WTC11 (cell line): ENCODE results near the gene MON2. TPM values are rescaled to one million over a fixed set of nuclear protein-coding genes. Genes with fewer than 3 reads are reported as not detected.

Experiments
- ATAC-seq: fragments of 200-7000 bp; cut with Tn5 transposase; 2 replicates; pipeline ENCODE4 v1.10.0; 2021; ENCODE audit warnings: mild to moderate bottlenecking, moderate library complexity
- CTCF ChIA-PET: fragments of 300-600 bp; sonication (Branson Sonifier 250); formaldehyde crosslinking; loops from one replicate; lab custom pipeline; 2021; ENCODE audit warnings: antibody characterized with exemption; lab: Charles Lee
- POLR2A ChIA-PET: fragments of 350-600 bp; sonication (Branson Sonifier 250); formaldehyde crosslinking; loops from one replicate; lab custom pipeline; 2021; ENCODE audit warnings: antibody characterized with exemption; lab: Charles Lee
- DNase-seq: peaks from one replicate; pipeline ENCODE4 v3.0.0; 2021; ENCODE audit warnings: low spot score
- H3K27ac Mint-ChIP-seq: 2 replicates; pipeline ENCODE4 v1.8.0; 2021; ENCODE audit warnings: mixed read lengths
- H3K27me3 Mint-ChIP-seq: 2 replicates; pipeline ENCODE4 v1.8.0; 2021; ENCODE audit warnings: low read depth, mild to moderate bottlenecking, moderate library complexity, mixed read lengths
- H3K36me3 Mint-ChIP-seq: 2 replicates; pipeline ENCODE4 v1.8.0; 2021; ENCODE audit warnings: mixed read lengths
- H3K4me1 Mint-ChIP-seq: 2 replicates; pipeline ENCODE4 v1.8.0; 2022; ENCODE audit warnings: mixed read lengths
- H3K4me3 Mint-ChIP-seq: 2 replicates; pipeline ENCODE4 v1.8.0; 2021; ENCODE audit warnings: mild to moderate bottlenecking, moderate library complexity, mixed read lengths
- H3K9me3 Mint-ChIP-seq: 2 replicates; pipeline ENCODE4 v1.8.0; 2021; ENCODE audit warnings: mixed read lengths
- CREM ChIP-seq: sonication (generic); formaldehyde crosslinking; IDR thresholded peaks from 2 replicates; pipeline ENCODE4 v1.8.1; 2022; ENCODE audit warnings: mild to moderate bottlenecking, missing genetic modification reagents, moderate library complexity
- ERG ChIP-seq: fragments of 250-450 bp; sonication (Bioruptor Pico); IDR thresholded peaks from 2 replicates; pipeline ENCODE4 v1.8.0; 2021; ENCODE audit warnings: mild to moderate bottlenecking
- ESRRA ChIP-seq: sonication (generic); formaldehyde crosslinking; IDR thresholded peaks from 2 replicates; pipeline ENCODE4 v1.8.1; 2022; ENCODE audit warnings: mild to moderate bottlenecking, missing genetic modification reagents, borderline replicate concordance
- ETV6 ChIP-seq: sonication (generic); formaldehyde crosslinking; IDR thresholded peaks from 2 replicates; pipeline ENCODE4 v1.8.1; 2022; ENCODE audit warnings: mild to moderate bottlenecking, missing genetic modification reagents
- FOXJ3 ChIP-seq: sonication (generic); formaldehyde crosslinking; IDR thresholded peaks from 2 replicates; pipeline ENCODE4 v1.9.0; 2021; ENCODE audit warnings: missing genetic modification reagents, mild to moderate bottlenecking, borderline replicate concordance
- GRHL2 ChIP-seq: fragments of 250-450 bp; sonication (Bioruptor Pico); IDR thresholded peaks from 2 replicates; pipeline ENCODE4 v1.8.0; 2022; ENCODE audit warnings: mild to moderate bottlenecking, moderate library complexity; ENCODE audit not compliant: insufficient replicate concordance, severe bottlenecking
- GTF2I ChIP-seq: fragments of 250-450 bp; sonication (Bioruptor Pico); conservative IDR thresholded peaks from 2 replicates; pipeline ENCODE4 v1.4.0; 2021; ENCODE audit warnings: mild to moderate bottlenecking
- IRF2 ChIP-seq: sonication (generic); formaldehyde crosslinking; IDR thresholded peaks from 2 replicates; pipeline ENCODE4 v1.8.0; 2022; ENCODE audit warnings: low read depth, missing genetic modification reagents, borderline replicate concordance
- JAZF1 ChIP-seq: fragments of 250-450 bp; sonication (Bioruptor Pico); IDR thresholded peaks from 2 replicates; pipeline ENCODE4 v1.9.0; 2021; ENCODE audit warnings: moderate library complexity, mild to moderate bottlenecking, inconsistent platforms
- KAT7 ChIP-seq: sonication (generic); formaldehyde crosslinking; IDR thresholded peaks from 2 replicates; pipeline ENCODE4 v1.8.1; 2023; ENCODE audit warnings: missing genetic modification reagents, mild to moderate bottlenecking, borderline replicate concordance
- MLX ChIP-seq: sonication (generic); formaldehyde crosslinking; IDR thresholded peaks from 2 replicates; pipeline ENCODE4 v1.8.1; 2023; ENCODE audit warnings: mild to moderate bottlenecking, missing genetic modification reagents, moderate library complexity
- NFE2L1 ChIP-seq: sonication (generic); formaldehyde crosslinking; IDR thresholded peaks from 2 replicates; pipeline ENCODE4 v1.8.1; 2023; ENCODE audit warnings: missing genetic modification reagents
- NFYB ChIP-seq: sonication (generic); formaldehyde crosslinking; conservative IDR thresholded peaks from 2 replicates; pipeline ENCODE4 v1.8.0; 2022; ENCODE audit warnings: low read depth, missing genetic modification reagents
- NR2C2 ChIP-seq: sonication (generic); formaldehyde crosslinking; IDR thresholded peaks from 2 replicates; pipeline ENCODE4 v1.8.0; 2022; ENCODE audit warnings: mild to moderate bottlenecking, missing genetic modification reagents
- PRRX2 ChIP-seq: fragments of 250-450 bp; sonication (Bioruptor Pico); IDR thresholded peaks from 2 replicates; pipeline ENCODE4 v1.8.0; 2021; ENCODE audit warnings: mild to moderate bottlenecking
- SMAD3 ChIP-seq: sonication (generic); formaldehyde crosslinking; IDR thresholded peaks from 2 replicates; pipeline ENCODE4 v1.8.0; 2022; ENCODE audit warnings: missing genetic modification reagents, mild to moderate bottlenecking, borderline replicate concordance
- TCF7 ChIP-seq: sonication (generic); formaldehyde crosslinking; IDR thresholded peaks from 2 replicates; pipeline ENCODE4 v1.8.0; 2022; ENCODE audit warnings: mild to moderate bottlenecking, low read depth, missing genetic modification reagents, moderate library complexity
- USF1 ChIP-seq: sonication (generic); formaldehyde crosslinking; IDR thresholded peaks from 2 replicates; pipeline ENCODE4 v1.8.0; 2022; ENCODE audit warnings: mild to moderate bottlenecking, missing genetic modification reagents
- ZBTB21 ChIP-seq: sonication (generic); formaldehyde crosslinking; IDR thresholded peaks from 2 replicates; pipeline ENCODE4 v1.8.1; 2023; ENCODE audit warnings: mild to moderate bottlenecking, missing genetic modification reagents, borderline replicate concordance
- ZBTB43 ChIP-seq: sonication (generic); formaldehyde crosslinking; IDR thresholded peaks from 2 replicates; pipeline ENCODE4 v1.8.1; 2023; ENCODE audit warnings: mild to moderate bottlenecking, missing genetic modification reagents
- ZNF138 ChIP-seq: sonication (generic); formaldehyde crosslinking; conservative IDR thresholded peaks from 2 replicates; pipeline ENCODE4 v1.8.1; 2022; ENCODE audit warnings: mild to moderate bottlenecking, moderate library complexity, missing genetic modification reagents
- ZNF317 ChIP-seq: sonication (generic); formaldehyde crosslinking; IDR thresholded peaks from 2 replicates; pipeline ENCODE4 v1.8.1; 2023; ENCODE audit warnings: low read depth, mild to moderate bottlenecking, moderate library complexity, missing genetic modification reagents, borderline replicate concordance
- total RNA-seq: library from RNA; stranded (reverse); gene quantifications from 3 replicates; pipeline ENCODE4 v1.2.3, GENCODE V29; 2021
- TF ChIP-seq, protein P1 (sequence below): sonication (generic); formaldehyde crosslinking; IDR thresholded peaks from 2 replicates; pipeline ENCODE4 v1.8.1; 2023; ENCODE audit warnings: mild to moderate bottlenecking, moderate library complexity, missing genetic modification reagents
- TF ChIP-seq, protein P2 (sequence below): fragments of 200-600 bp; IDR thresholded peaks from 2 replicates; pipeline ENCODE4 v1.8.0; 2022; ENCODE audit warnings: antibody characterized with exemption

MON2 gene
- total RNA-seq, 1 experiment from 2014 or later = 25.8 TPM

DNA sequence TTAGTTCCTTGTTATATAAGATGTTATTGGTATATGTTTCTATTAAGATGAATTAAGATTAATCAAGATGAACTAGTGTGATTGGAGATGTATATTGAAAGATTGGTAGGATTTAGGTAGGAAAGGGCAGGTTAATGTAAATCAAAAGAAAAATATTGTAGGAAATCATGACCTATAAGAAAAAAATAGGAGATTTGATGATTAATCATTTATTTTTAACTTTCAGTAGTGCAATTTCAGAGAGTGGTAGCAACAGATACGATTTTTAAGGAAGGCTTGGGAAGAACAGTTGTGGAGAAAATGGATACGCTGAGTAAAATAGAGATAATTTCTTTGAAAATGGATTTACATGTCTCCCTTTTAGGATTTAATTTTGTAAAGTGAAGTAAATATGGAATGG lies 73.7 kb downstream of the MON2 start:
- H3K27me3 Mint-ChIP-seq = no peaks in the 10 kb centered on the region
- POLR2A ChIA-PET = no interaction called here
- no peaks in the 10 kb centered on the region for H3K4me1 Mint-ChIP-seq
- no peak overlapping the region for H3K4me3 Mint-ChIP-seq
- DNase-seq (no peak), ATAC-seq (no peak)
- no peak for TF ChIP-seq NFYB (CRISPR knock-in tag)
- TF ChIP-seq PRRX2 (CRISPR knock-in tag) = no peak
- no peak for TF ChIP-seq SMAD3 (CRISPR knock-in tag)
- no peak for TF ChIP-seq ZNF138 (CRISPR knock-in tag)
- no peak for TF ChIP-seq ZNF317
- CTCF ChIA-PET = no interaction called here
- H3K27ac Mint-ChIP-seq = no peak overlapping the region
- peaks cover 8% of the 10 kb centered on the region for H3K36me3 Mint-ChIP-seq
- H3K9me3 Mint-ChIP-seq = no peaks in the 10 kb centered on the region

DNA sequence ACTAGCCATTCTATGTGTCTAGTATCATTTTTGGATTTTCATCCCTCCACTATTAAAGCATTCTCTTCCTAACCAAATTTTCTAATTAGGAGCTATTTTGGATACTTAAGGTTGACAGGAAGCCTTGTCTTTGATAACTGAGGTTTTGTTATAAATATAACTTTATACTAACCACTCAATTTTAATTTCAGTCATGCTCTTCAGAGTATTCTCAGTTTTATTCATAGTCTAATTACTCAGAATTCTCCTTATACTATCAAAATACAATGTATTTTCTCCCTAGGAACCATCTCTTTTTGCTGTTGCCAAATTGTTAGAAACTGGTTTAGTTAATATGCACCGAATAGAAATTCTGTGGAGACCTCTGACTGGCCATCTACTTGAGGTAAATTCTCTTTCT lies 76.2 kb downstream of the MON2 start:
- H3K27ac Mint-ChIP-seq = no peak overlapping the region
- TF ChIP-seq CREM (CRISPR knock-in tag) (no peak), NFYB (CRISPR knock-in tag) (no peak), TCF7 (CRISPR knock-in tag) (no peak), ZBTB43 (CRISPR knock-in tag) (no peak), NFE2L1 (CRISPR knock-in tag) (no peak), MLX (CRISPR knock-in tag) (no peak), ETV6 (CRISPR knock-in tag) (no peak), JAZF1 (CRISPR knock-in tag) (no peak)
- TF ChIP-seq, protein P1, sequence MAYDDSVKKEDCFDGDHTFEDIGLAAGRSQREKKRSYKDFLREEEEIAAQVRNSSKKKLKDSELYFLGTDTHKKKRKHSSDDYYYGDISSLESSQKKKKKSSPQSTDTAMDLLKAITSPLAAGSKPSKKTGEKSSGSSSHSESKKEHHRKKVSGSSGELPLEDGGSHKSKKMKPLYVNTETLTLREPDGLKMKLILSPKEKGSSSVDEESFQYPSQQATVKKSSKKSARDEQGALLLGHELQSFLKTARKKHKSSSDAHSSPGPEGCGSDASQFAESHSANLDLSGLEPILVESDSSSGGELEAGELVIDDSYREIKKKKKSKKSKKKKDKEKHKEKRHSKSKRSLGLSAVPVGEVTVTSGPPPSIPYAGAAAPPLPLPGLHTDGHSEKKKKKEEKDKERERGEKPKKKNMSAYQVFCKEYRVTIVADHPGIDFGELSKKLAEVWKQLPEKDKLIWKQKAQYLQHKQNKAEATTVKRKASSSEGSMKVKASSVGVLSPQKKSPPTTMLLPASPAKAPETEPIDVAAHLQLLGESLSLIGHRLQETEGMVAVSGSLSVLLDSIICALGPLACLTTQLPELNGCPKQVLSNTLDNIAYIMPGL (CRISPR knock-in tag) = no peak
- H3K36me3 Mint-ChIP-seq = peaks cover 12% of the 10 kb centered on the region
- no peaks in the 10 kb centered on the region for H3K9me3 Mint-ChIP-seq
- ATAC-seq = no peak
- H3K27me3 Mint-ChIP-seq = no peaks in the 10 kb centered on the region
- ChIA-PET CTCF (no interaction called here), POLR2A (no interaction called here)
- H3K4me3 Mint-ChIP-seq = no peak overlapping the region
- no peaks in the 10 kb centered on the region for H3K4me1 Mint-ChIP-seq
- no peak for DNase-seq

- no peak for ATAC-seq
- H3K4me3 Mint-ChIP-seq = no peak overlapping the region
- no peaks in the 10 kb centered on the region for H3K9me3 Mint-ChIP-seq
- peaks cover 11% of the 10 kb centered on the region for H3K36me3 Mint-ChIP-seq
- no peak for DNase-seq
- POLR2A ChIA-PET = no interaction called here
- CTCF ChIA-PET = interaction anchor here (1.1 kb wide), 1 partner anchor 38 kb away, joined by 3 read pairs; no protein-coding TSS in a partner anchor
- H3K27me3 Mint-ChIP-seq = no peaks in the 10 kb centered on the region
- H3K4me1 Mint-ChIP-seq = no peaks in the 10 kb centered on the region
- H3K27ac Mint-ChIP-seq = peak overlapping the region; percentile 42; the same call in 1 of the 2 replicates
- TF ChIP-seq ZBTB21 (CRISPR knock-in tag) (no peak), IRF2 (CRISPR knock-in tag) (no peak), GRHL2 (CRISPR knock-in tag) (no peak), NR2C2 (CRISPR knock-in tag) (no peak), ERG (CRISPR knock-in tag) (no peak), FOXJ3 (CRISPR knock-in tag) (no peak), NFE2L1 (CRISPR knock-in tag) (no peak), ESRRA (CRISPR knock-in tag) (no peak), GTF2I (CRISPR knock-in tag) (no peak), KAT7 (CRISPR knock-in tag) (no peak), SMAD3 (CRISPR knock-in tag) (no peak), ZNF138 (CRISPR knock-in tag) (no peak), JAZF1 (CRISPR knock-in tag) (no peak), USF1 (CRISPR knock-in tag) (no peak)
- TF ChIP-seq, protein P2, sequence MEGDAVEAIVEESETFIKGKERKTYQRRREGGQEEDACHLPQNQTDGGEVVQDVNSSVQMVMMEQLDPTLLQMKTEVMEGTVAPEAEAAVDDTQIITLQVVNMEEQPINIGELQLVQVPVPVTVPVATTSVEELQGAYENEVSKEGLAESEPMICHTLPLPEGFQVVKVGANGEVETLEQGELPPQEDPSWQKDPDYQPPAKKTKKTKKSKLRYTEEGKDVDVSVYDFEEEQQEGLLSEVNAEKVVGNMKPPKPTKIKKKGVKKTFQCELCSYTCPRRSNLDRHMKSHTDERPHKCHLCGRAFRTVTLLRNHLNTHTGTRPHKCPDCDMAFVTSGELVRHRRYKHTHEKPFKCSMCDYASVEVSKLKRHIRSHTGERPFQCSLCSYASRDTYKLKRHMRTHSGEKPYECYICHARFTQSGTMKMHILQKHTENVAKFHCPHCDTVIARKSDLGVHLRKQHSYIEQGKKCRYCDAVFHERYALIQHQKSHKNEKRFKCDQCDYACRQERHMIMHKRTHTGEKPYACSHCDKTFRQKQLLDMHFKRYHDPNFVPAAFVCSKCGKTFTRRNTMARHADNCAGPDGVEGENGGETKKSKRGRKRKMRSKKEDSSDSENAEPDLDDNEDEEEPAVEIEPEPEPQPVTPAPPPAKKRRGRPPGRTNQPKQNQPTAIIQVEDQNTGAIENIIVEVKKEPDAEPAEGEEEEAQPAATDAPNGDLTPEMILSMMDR = no peak
Measured at GRCh38 chr12:62543324-62543723, 76.7 kb downstream of the MON2 start.
